IPS-18a (cell line): ENCODE data around the gene SLF2.

Experiments
- H3K27ac ChIP-seq: one replicate; pipeline ENCODE4 v1.5.1; 2013; ENCODE audit warnings: low read length
- H3K27me3 ChIP-seq: one replicate; pipeline ENCODE4 v1.6.1; 2013; ENCODE audit warnings: mild to moderate bottlenecking, low read length; ENCODE audit not compliant: control insufficient read depth, insufficient read depth
- H3K36me3 ChIP-seq: one replicate; pipeline ENCODE4 v1.6.1; 2013; ENCODE audit warnings: low read depth, low read length; ENCODE audit not compliant: control insufficient read depth
- H3K4me1 ChIP-seq: one replicate; pipeline ENCODE4 v1.6.1; 2013; ENCODE audit warnings: low read depth, low read length; ENCODE audit not compliant: control insufficient read depth
- H3K4me3 ChIP-seq: one replicate; pipeline ENCODE4 v1.5.1; 2013; ENCODE audit warnings: low read length
- H3K9ac ChIP-seq: one replicate; pipeline ENCODE4 v1.6.1; 2013; ENCODE audit warnings: mild to moderate bottlenecking, low read length, moderate library complexity
- H3K9me3 ChIP-seq: one replicate; pipeline ENCODE4 v1.6.1; 2013; ENCODE audit warnings: low read depth, low read length; ENCODE audit not compliant: control insufficient read depth

The SLF2 gene

DNA sequence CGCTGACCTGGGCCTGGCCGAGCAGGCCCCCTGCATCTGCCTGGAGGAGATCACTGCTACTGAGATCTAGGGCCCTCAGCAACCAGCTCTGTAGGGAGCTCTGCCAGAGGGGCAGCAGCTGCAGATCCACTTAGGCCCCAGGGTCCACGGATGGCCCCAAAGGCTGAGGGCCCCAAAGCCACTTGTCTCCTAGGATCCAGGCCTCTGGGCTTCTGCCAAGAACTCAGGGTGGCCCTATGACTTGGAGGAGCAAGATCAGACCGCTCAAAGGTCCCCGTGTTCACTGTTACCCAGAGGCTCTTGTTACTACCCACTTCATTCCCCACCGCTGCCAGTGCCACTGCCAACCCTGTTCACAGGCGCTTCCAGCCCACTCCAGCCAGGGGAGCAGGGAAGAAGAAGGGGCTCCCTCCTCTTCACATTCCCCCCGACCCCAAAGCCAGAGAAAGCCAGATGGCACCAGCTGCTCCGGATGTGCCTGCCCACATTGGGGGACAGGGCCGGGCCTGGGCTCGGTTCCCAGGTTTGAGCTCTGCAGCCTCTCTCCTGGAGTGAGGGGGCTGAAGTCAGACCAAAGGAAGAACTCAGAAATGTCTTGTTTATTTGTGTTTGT lies 94.4 kb downstream of the SLF2 start:
- H3K4me1 ChIP-seq, result no peaks in the 10 kb centered on the region
- peaks cover 36% of the 10 kb centered on the region for H3K36me3 ChIP-seq
- H3K9ac ChIP-seq, result no peak overlapping the region

DNA sequence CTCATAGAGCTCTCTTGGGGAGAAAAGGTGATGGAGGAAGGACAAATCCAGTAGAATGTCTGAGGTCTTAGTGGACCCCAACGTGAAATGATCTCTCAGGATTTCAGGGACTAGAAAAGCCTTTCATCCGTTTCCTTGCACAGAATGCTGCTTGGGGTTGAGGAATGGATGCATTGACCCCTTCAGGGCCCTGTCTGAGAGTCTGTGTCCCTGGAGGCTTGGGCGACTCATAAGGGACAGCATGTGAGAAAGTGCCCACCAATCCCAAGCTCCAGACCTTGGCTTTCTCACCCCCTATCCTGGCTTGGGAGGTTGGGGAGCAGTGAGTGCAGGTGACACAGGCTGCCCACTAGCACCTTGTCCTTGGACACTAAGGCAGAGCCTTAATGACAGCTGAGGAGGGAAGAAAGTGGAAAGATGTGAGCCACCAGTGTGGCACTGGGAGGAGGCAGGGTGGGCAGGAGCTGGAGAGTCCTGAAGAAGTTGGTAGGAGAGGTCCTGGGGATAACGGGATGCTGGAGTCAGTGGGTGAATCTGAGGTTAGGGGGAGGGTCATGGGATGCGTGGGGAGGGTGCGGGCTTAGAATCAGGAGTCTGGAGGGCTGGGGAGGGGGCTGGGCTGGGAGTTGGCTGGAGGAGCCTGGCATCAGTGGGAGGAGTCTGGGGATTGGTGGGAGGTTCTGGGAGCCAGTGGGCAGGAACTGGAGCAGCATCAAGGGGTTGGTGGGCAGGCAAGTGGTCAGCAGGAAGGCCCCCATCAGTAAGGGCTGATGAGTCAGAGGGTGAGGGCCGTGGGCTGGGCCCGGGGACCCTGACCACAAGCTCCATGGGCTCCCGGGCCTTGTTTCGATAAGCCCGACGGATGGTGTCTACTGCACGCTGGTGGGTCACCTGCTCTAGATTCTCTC lies 95.4 kb downstream of the SLF2 start:
- Histone ChIP-seq H3K4me3 (no peak overlapping the region), H3K27ac (no peak overlapping the region), H3K9me3 (no peaks in the 10 kb centered on the region), H3K27me3 (no peaks in the 10 kb centered on the region), H3K9ac (no peak overlapping the region), H3K36me3 (peaks cover 30% of the 10 kb centered on the region), H3K4me1 (no peaks in the 10 kb centered on the region)

More for the DNA sequence above, 94.4 kb downstream of the SLF2 start:
- no peak overlapping the region for H3K4me3 ChIP-seq
- no peak overlapping the region for H3K27ac ChIP-seq
- H3K27me3 ChIP-seq, result no peaks in the 10 kb centered on the region
- H3K9me3 ChIP-seq, result no peaks in the 10 kb centered on the region

GRCh38 chr10:101008823-101009423 lies 96.2 kb downstream of the SLF2 start:
- Histone ChIP-seq H3K4me1 (no peaks in the 10 kb centered on the region), H3K27me3 (no peaks in the 10 kb centered on the region), H3K9ac (no peak overlapping the region), H3K4me3 (no peak overlapping the region), H3K36me3 (peaks cover 25% of the 10 kb centered on the region), H3K27ac (no peak overlapping the region), H3K9me3 (no peaks in the 10 kb centered on the region)

GRCh38 chr10:101010329-101010728 lies 97.6 kb downstream of the SLF2 start:
- Histone ChIP-seq H3K27me3 (peaks cover 9% of the 10 kb centered on the region), H3K27ac (no peak overlapping the region), H3K36me3 (peaks cover 18% of the 10 kb centered on the region), H3K4me1 (no peaks in the 10 kb centered on the region), H3K9ac (no peak overlapping the region), H3K9me3 (no peaks in the 10 kb centered on the region), H3K4me3 (no peak overlapping the region)

DNA sequence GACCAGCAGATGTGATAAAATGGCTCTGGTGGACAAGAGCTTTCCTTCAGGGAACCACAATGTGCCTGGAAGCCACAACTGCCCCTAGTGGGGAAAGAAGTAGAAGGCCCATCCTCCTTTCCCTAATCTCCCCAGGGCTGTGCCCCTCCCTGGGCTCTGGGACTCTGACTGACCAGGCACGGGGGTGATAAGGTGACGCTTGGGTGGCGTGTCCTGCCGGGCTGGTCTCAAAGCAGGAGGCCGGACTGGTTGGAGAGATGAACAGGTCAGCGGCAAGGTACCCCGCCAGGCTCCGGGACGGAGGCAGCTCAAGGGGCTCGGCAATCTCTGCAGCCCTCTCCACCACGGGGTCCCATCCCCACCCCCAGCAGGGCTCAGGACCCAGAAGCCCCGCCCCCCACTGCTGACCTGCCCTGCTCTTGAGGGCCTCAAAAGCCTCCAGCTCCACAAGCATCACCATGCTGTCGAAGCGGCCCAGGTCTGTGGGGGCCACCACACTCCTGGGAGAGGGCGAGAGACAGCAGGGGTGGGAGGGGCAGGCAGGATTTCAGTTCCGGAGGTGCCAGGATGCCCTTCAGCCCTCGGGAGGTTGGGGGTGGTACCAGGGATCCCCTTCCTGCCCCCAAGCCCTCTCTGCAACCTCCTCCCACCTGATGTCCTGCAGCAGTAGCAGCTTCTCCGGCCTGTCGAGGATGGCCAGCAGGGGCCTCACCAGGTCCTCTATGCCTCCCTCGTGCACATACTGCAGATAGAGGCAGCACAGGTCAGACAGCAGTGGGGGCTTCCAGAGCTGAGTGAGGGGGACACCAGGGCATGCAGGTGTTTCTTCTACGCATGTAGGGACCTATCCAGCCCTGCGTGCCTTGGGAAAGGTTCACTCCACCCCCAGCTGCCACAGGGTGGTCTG lies 99.0 kb downstream of the SLF2 start:
- peaks cover 14% of the 10 kb centered on the region for H3K27me3 ChIP-seq
- no peak overlapping the region for H3K27ac ChIP-seq
- H3K9me3 ChIP-seq, result no peaks in the 10 kb centered on the region
- H3K4me3 ChIP-seq, result no peak overlapping the region
- no peak overlapping the region for H3K9ac ChIP-seq
- no peaks in the 10 kb centered on the region for H3K4me1 ChIP-seq
- peaks cover 6% of the 10 kb centered on the region for H3K36me3 ChIP-seq

DNA sequence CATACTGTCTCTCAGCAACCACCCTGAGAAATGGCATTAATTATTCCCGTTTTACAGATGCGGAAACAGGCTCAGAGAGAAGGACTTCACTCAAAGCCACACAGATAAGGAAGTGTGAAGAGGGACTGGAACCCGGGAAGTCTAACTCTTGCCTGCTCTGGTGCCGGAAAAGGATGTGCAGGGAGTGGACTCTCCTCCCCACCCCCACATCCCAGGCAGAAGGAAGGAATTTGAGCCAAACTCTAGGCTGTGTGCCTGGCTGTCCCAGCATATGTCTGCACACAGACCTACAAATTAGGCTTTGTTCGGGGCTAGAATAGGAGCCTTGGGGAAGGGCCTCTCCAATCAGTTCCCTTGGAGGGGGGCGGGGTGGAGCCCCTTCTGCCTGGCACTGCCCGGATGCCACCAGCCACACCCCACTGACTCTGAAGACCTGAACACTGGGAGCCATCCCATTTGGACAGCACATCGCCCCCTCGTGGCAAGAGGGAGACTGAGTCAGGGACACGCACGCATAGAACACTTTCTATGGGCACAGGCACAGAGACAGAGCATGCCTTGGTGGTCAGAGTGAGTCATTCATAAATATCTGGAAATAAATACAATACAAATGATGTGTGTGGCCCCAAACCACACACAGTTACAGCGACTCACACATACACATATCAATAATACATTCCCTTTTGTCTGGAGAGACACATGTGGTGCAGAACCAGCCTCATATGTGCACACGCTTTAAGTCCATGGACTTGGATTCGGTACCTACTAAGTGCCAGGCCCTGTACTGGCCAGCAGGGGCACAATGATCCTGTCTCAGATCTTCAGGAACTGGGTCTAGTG lies 100.0 kb downstream of the SLF2 start:
- Histone ChIP-seq H3K4me1 (no peaks in the 10 kb centered on the region), H3K4me3 (no peak overlapping the region), H3K9me3 (no peaks in the 10 kb centered on the region), H3K27ac (no peak overlapping the region), H3K9ac (no peak overlapping the region), H3K27me3 (peaks cover 24% of the 10 kb centered on the region), H3K36me3 (no peaks in the 10 kb centered on the region)

- H3K9ac ChIP-seq, result no peak overlapping the region
- no peak overlapping the region for H3K27ac ChIP-seq
- peaks cover 30% of the 10 kb centered on the region for H3K27me3 ChIP-seq
- H3K4me1 ChIP-seq, result peaks cover 2% of the 10 kb centered on the region
- H3K36me3 ChIP-seq, result no peaks in the 10 kb centered on the region
- H3K4me3 ChIP-seq, result no peak overlapping the region
- no peaks in the 10 kb centered on the region for H3K9me3 ChIP-seq
Measured at GRCh38 chr10:101013365-101013825, 100.6 kb downstream of the SLF2 start.

GRCh38 chr10:101014230-101014884 lies 101.6 kb downstream of the SLF2 start:
- H3K9me3 ChIP-seq, result no peaks in the 10 kb centered on the region
- no peak overlapping the region for H3K9ac ChIP-seq
- H3K4me1 ChIP-seq, result peaks cover 3% of the 10 kb centered on the region
- no peak overlapping the region for H3K4me3 ChIP-seq
- no peaks in the 10 kb centered on the region for H3K36me3 ChIP-seq
- H3K27ac ChIP-seq, result no peak overlapping the region
- peaks cover 40% of the 10 kb centered on the region for H3K27me3 ChIP-seq
